ENCODE measurements around the gene CILP2. TPM values are rescaled to one million over a fixed set of nuclear protein-coding genes. Genes with fewer than 3 reads are reported as not detected.
A peak's percentile ranks its signal among the peaks of the same experiment; 100 is the strongest.

Gene CILP2
- total and polyA plus RNA-seq, 2 of the 8 experiments (the other 6 are each of a cell fraction or from before 2014, with no cell fraction given) = 4.4 to 5.8 TPM

DNA sequence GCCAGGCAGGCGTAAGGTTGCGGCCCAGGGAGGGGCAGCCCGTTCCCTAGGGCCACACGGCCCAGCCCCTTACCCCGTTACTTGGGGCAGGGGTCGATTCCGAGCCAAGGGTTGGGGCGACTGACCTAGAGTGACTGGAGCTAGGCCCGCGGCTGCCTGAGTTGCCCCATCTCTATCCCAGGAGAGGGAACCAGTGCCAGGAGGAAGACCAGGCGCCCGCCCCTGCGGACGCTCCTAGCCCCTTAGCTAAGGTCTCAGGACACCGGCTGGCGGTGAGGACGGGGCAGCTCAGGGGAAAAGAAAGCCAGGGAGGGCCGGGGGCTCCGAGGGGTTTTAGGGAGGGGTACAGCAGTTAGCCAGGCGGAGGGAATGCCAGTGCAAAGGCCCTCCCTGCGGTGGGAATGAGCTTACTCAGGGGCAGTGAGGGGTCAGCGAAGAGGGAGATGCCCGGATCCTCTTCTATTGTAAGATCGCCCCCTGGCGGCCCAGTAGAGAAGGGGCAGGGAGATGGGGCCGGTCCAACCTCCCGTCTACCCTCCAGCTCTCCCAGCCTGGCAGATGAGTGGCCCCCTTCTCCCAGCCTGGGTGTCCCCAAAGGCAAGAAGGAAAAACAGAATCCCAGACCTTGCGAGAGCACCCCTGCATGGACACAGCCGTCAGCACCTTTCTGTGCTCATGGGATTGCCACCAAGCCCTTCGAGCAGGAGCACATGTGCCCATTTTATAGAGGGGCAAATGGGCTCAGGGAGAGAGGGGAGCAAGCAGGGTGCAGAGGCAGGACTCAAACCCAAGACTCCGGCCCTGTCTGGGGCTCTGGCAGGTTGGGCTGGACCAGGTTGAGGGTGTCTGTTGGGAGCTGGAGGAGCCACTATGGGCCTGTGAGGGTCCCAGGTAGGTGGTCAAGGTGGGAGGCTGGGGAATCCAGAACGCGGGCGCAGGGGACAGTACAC is 16.3 kb downstream of the CILP2 start:
- no peak overlapping the region for H2BK5ac ChIP-seq (ENCODE audit: low read depth, low read length)
- H3K18ac ChIP-seq (ENCODE audit: extremely low read depth, low read length) = no peak overlapping the region
- no peaks in the 10 kb centered on the region for H3K23me2 ChIP-seq (ENCODE audit: low read depth, low read length)
- H3K27me3 ChIP-seq (replicated peaks in 1 of 4; ENCODE audit: control insufficient read depth in 3 of 4, extremely low read depth in 1 of 4, insufficient read depth in 3 of 4, low read length in 3 of 4) = no peaks in the 10 kb centered on the region
- H3K14ac ChIP-seq (ENCODE audit: insufficient read length) = no peak overlapping the region
- no peaks in the 10 kb centered on the region for H3K79me2 ChIP-seq (ENCODE audit: control insufficient read depth in 1 of 2, insufficient read depth in 2 of 2, low read length in 2 of 2)
- 53% methylated on average over 26 of the region's 34 CpGs; no CpG with 5 or more reads in 1 of the 2 experiments for WGBS, 2 experiments (ENCODE audit: extremely low coverage in 1 of 2, insufficient coverage in 1 of 2, insufficient read length in 1 of 2, insufficient replicate concordance in 2 of 2, low coverage in 1 of 2, low lambda C conversion rate in 2 of 2, missing lambda C conversion rate in 1 of 2)
- no peak overlapping the region for H2BK12ac ChIP-seq (ENCODE audit: low read depth, low read length)
- peak overlapping the region; percentile 11; the same call in 1 of the 2 replicates for H4K8ac ChIP-seq (ENCODE audit: extremely low read depth, insufficient read depth, low read length)
- no peak overlapping the region for H3K27ac ChIP-seq (ENCODE audit: low read depth, low read length)
- H3K36me3 ChIP-seq (ENCODE audit: control insufficient read depth in 2 of 4, insufficient read depth in 4 of 4, low read length in 3 of 4) = no peaks in the 10 kb centered on the region
- FAIRE-seq = no peak
- no peaks in the 10 kb centered on the region for H4K20me1 ChIP-seq (replicated peaks in 1 of 2; ENCODE audit: control insufficient read depth in 1 of 2, insufficient read depth in 2 of 2, low read length in 2 of 2)
- H3K23ac ChIP-seq (ENCODE audit: insufficient read length) = no peak overlapping the region
- no peak overlapping the region for H3K9ac ChIP-seq (replicated peaks in 1 of 4; ENCODE audit: extremely low read depth in 1 of 4, low read depth in 3 of 4, low read length in 3 of 4)
- peak in 1 of 2 experiments; percentile 94 for DNase-seq (ENCODE audit: low read depth in 1 of 2, low spot score in 2 of 2)
- H4K91ac ChIP-seq (replicated peaks; ENCODE audit: insufficient read length, low read length) = no peak overlapping the region
- H3K9me3 ChIP-seq (ENCODE audit: insufficient read depth in 2 of 2, low read depth in 1 of 2, low read length in 1 of 2) = no peaks in the 10 kb centered on the region
- H3K4me1 ChIP-seq (replicated peaks in 1 of 4; ENCODE audit: control insufficient read depth in 3 of 4, insufficient read depth in 4 of 4, low read length in 3 of 4) = no peaks in the 10 kb centered on the region; a peak in 3 of 7 replicates
- H3K4me2 ChIP-seq (ENCODE audit: insufficient read depth in 1 of 2, low read depth in 2 of 2, low read length in 2 of 2) = no peak overlapping the region
- H2AK5ac ChIP-seq (ENCODE audit: low read depth, low read length) = no peak overlapping the region
- H2AFZ ChIP-seq (ENCODE audit: low read length) = no peak overlapping the region
- H2BK120ac ChIP-seq (replicated peaks; ENCODE audit: low read depth, low read length) = no peak overlapping the region
- POLR2A ChIA-PET (ENCODE audit: partially characterized antibody) = interaction anchor here (0.8 to 2.9 kb wide), 7 partner anchors 10 to 73 kb away, joined by 3 to 13 read pairs (median 4); partner anchors contain the start of genes NDUFA13, TSSK6 and YJEFN3
- H3K56ac ChIP-seq (replicated peaks; ENCODE audit: insufficient read length, low read depth, low read length) = no peak overlapping the region
- H2BK15ac ChIP-seq (ENCODE audit: low read length) = no peak overlapping the region; the same call in 1 of the 2 replicates
- no peak overlapping the region for H2BK20ac ChIP-seq (ENCODE audit: low read length)
- H3K4me3 ChIP-seq (ENCODE audit: extremely low read depth in 1 of 4, insufficient read depth in 2 of 4, low read depth in 3 of 4, low read length in 4 of 4) = no peak overlapping the region
- H3K79me1 ChIP-seq (ENCODE audit: low read depth, low read length) = 0 out of 2 replicates have a peak, but pooled peaks cover 2% of the 10 kb centered on the region
- H3K4ac ChIP-seq (replicated peaks; ENCODE audit: insufficient read length, low read depth, low read length) = no peak overlapping the region
- H4K5ac ChIP-seq (ENCODE audit: insufficient read length, low read depth, low read length) = no peak overlapping the region
- CTCF ChIA-PET (ENCODE audit: partially characterized antibody) = interaction anchor here (0.6 to 20.0 kb wide), 36 partner anchors 4 to 247 kb away, joined by 3 to 223 read pairs (median 5); partner anchors contain the start of genes CILP2, GMIP, LPAR2 and NDUFA13
- TF ChIP-seq CBX8 (IDR thresholded peaks at IDR 0.05; ENCODE audit: borderline replicate concordance, low read depth, low read length) = no peak
- TF ChIP-seq, protein P1, sequence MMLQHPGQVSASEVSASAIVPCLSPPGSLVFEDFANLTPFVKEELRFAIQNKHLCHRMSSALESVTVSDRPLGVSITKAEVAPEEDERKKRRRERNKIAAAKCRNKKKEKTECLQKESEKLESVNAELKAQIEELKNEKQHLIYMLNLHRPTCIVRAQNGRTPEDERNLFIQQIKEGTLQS (IDR thresholded peaks at IDR 0.05; ENCODE audit: insufficient read depth, low read depth, low read length) = no peak
- peak; percentile 13 for TF ChIP-seq TAF7 (optimal IDR thresholded peaks at IDR 0.05; ENCODE audit: borderline replicate concordance, low read depth, low read length)
- TF ChIP-seq ZNF274 (IDR thresholded peaks at IDR 0.05; ENCODE audit: borderline replicate concordance, extremely low read depth, low read length) = no peak
- 0 out of 2 replicates have a peak, but pooled peaks have one; percentile 35 for TF ChIP-seq RXRA (IDR thresholded peaks at IDR 0.05; ENCODE audit: insufficient read depth, low read depth, low read length)
- no peak for TF ChIP-seq SP1 (IDR thresholded peaks at IDR 0.05; ENCODE audit: low read depth, low read length)
- TF ChIP-seq, protein P2, sequence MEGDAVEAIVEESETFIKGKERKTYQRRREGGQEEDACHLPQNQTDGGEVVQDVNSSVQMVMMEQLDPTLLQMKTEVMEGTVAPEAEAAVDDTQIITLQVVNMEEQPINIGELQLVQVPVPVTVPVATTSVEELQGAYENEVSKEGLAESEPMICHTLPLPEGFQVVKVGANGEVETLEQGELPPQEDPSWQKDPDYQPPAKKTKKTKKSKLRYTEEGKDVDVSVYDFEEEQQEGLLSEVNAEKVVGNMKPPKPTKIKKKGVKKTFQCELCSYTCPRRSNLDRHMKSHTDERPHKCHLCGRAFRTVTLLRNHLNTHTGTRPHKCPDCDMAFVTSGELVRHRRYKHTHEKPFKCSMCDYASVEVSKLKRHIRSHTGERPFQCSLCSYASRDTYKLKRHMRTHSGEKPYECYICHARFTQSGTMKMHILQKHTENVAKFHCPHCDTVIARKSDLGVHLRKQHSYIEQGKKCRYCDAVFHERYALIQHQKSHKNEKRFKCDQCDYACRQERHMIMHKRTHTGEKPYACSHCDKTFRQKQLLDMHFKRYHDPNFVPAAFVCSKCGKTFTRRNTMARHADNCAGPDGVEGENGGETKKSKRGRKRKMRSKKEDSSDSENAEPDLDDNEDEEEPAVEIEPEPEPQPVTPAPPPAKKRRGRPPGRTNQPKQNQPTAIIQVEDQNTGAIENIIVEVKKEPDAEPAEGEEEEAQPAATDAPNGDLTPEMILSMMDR (IDR thresholded peaks at IDR 0.05; ENCODE audit: control extremely low read depth in 1 of 3, insufficient read depth in 1 of 3, low read depth in 1 of 3, low read length in 3 of 3) = peak; percentile 83 to 92 (median 84)

Measured in H1 (cell line).